Activated gamma-delta T cell treated with anti-CD3 and anti-CD28 coated beads, Interleukin-2, amount 50 U/mL, for 16 hours (primary cell): ENCODE data around the gene NEK9.

Experiments used
- DNase-seq: peaks from one replicate; pipeline ENCODE4 v3.0.0-alpha.2; 2020; ENCODE audit warnings: low read depth

The NEK9 gene

DNA sequence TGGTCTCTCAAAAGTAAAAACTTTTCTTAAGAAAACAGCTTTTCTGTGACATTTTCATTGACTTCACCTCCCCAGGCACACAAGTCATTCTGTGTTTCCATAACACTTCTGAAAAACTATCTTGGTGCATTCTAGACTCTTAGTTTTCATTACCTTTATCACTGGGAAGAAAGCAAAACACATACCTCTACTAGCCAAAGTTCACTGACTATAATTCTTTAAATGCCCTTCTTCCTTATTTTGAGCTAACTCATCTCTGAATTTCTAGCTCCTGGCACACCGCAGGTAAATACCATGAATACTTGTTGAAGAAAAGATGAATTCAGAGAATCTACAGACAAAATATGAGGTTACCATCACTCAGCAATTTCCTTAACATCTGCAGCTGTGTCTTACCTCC, 96.7 kb downstream of the NEK9 start:
- no peak for DNase-seq
